Pancreas (tissue), 10 donors: ENCODE data around the gene ATG7. TPM values are rescaled to one million over a fixed set of nuclear protein-coding genes. Genes with fewer than 3 reads are reported as not detected.

Experiments
- ATAC-seq, 4 donors: fragments of 200-7000 bp; cut with Tn5 transposase; one replicate each; pipeline versions ENCODE4 v1.8.0 to v1.9.1; 2020; ENCODE audit warnings: mild to moderate bottlenecking in 4 of 4, moderate library complexity in 4 of 4
- DNase-seq, 6 donors: peaks; one replicate each; pipeline ENCODE4 v3.0.0-alpha.2; 2020
- FAIRE-seq: peaks from 2 replicates; lab custom pipeline; 2012; peaks lifted over from hg19 to GRCh38; lab: Jason Lieb, UNC
- H3K27ac ChIP-seq, 4 donors: fragments of 200-600 bp; sonication (generic); 1 replicate in 3 of 4; 2 replicates in 1 of 4; pipeline versions ENCODE4 v1.5.0 to v1.8.0; 2020
- H3K27me3 ChIP-seq, 4 donors: fragments of 200-600 bp; one replicate each; pipeline ENCODE4 v1.8.0; 2021
- H3K36me3 ChIP-seq, 3 donors: fragments of 200-600 bp; sonication (generic) in 1 of 3; one replicate each; pipeline versions ENCODE4 v1.5.0 to v1.8.0; 2020 to 2021
- H3K4me1 ChIP-seq, 3 donors: fragments of 200-600 bp; one replicate each; pipeline ENCODE4 v1.8.0; 2021
- H3K4me3 ChIP-seq, 4 donors: fragments of 200-600 bp; sonication (generic) in 2 of 4; one replicate each; pipeline versions ENCODE4 v1.5.0 to v1.8.0; 2020 to 2021
- H3K9me3 ChIP-seq, 4 donors: fragments of 200-600 bp; one replicate each; pipeline ENCODE4 v1.8.0; 2021
- CTCF ChIP-seq, 4 donors: fragments of 200-600 bp; sonication (generic) in 3 of 4; IDR thresholded peaks; one replicate each; pipeline versions ENCODE4 v1.5.0 to v1.8.0; 2021; ENCODE audit warnings: antibody characterized with exemption in 4 of 4
- WGBS, 2 donors: extraction: QIAGEN DNeasy Blood & Tissue Kit; methylation state at CpG; one replicate each; pipeline ENCODE4 v1.1.7; 2013; 5-methylcytosine and 5-hydroxymethylcytosine counted together
- intact Hi-C, 3 donors: fragments of 100-400 bp; cut with DNase I; formaldehyde crosslinking; loops; one replicate each; pipeline versions ENCODE4 v1.11.1 to v1.14.2; 2022
- polyA plus RNA-seq, 2 donors: library from polyadenylated mRNA; stranded (reverse); fragments of 200-250 nt; gene quantifications; one replicate each; pipeline ENCODE4 v1.2.3, GENCODE V29; 2013
- total RNA-seq, 6 donors: library from RNA; stranded (reverse); fragmentation: NEBNext Ultra II Directional in 4 of 6; extraction: Animal tissue kit (Norgen Biotek cat#: 25700) in 4 of 6; gene quantifications; one replicate each; pipeline versions ENCODE4 v1.2.1 to v1.2.4, GENCODE V29; 2021 to 2023
- donor health status: healthy with polysubstance abuse.
- donor health status: DM: no; HTN: no; CAD: no; lungs with moderate emphysema.
- donor health status: DM: no; HTN: no; CAD: no.
- donor health status: control.
- donor health status: control.
- donor health status: Bipolar disorder and iron deficiency.
- donor health status: DM: yes; HTN: yes; CAD: no.
- donor health status: DM: no; HTN: no; CAD: no.
- donor health status: DM: no; HTN: no; CAD: no.
- donor health status: DM: yes; HTN: yes; CAD: no.

ATG7 gene
- total and polyA plus RNA-seq, 8 donors: 5.1 to 28.0 (median 15.7) TPM

- intact Hi-C loops: no loop called here
- 95 to 99% methylated on average over 6 of the region's 6 CpGs for WGBS, 2 donors
- Histone ChIP-seq H3K27me3 (no peaks in the 10 kb centered on the region), H3K4me1 (no peaks in the 10 kb centered on the region), H3K27ac (no peak overlapping the region), H3K4me3 (no peak overlapping the region), H3K9me3 (no peaks in the 10 kb centered on the region), H3K36me3 (no peaks in the 10 kb centered on the region)
- ATAC-seq: no peak
- TF ChIP-seq CTCF (IDR thresholded peaks at IDR 0.05): no peak
- no peak for DNase-seq
- FAIRE-seq: no peak
Observed at GRCh38 chr3:11423868-11424267, 151.7 kb downstream of the ATG7 start.

GRCh38 chr3:11424277-11424676 lies 152.1 kb downstream of the ATG7 start:
- Histone ChIP-seq H3K4me3 (no peak overlapping the region), H3K9me3 (no peaks in the 10 kb centered on the region), H3K27me3 (no peaks in the 10 kb centered on the region), H3K27ac (no peak overlapping the region), H3K36me3 (no peaks in the 10 kb centered on the region), H3K4me1 (no peaks in the 10 kb centered on the region)
- peak; percentile 13 for FAIRE-seq
- intact Hi-C loops: no loop called here
- 96 to 99% methylated on average over 2 of the region's 2 CpGs for WGBS, 2 donors
- no peak for DNase-seq
- no peak for TF ChIP-seq CTCF (IDR thresholded peaks at IDR 0.05)
- ATAC-seq: no peak

GRCh38 chr3:11430207-11430606 lies 158.0 kb downstream of the ATG7 start:
- H3K4me1 ChIP-seq: peaks cover 0 to 12% (median 8%) of the 10 kb centered on the region in 3 donors
- intact Hi-C loops: no loop called here
- 78 to 80% methylated on average over 6 of the region's 6 CpGs for WGBS, 2 donors
- ATAC-seq (no peak), DNase-seq (no peak), FAIRE-seq (no peak)
- no peaks in the 10 kb centered on the region for H3K27me3 ChIP-seq
- H3K27ac ChIP-seq: no peak overlapping the region
- H3K9me3 ChIP-seq: no peaks in the 10 kb centered on the region
- no peak for TF ChIP-seq CTCF (IDR thresholded peaks at IDR 0.05)
- H3K36me3 ChIP-seq: no peaks in the 10 kb centered on the region
- H3K4me3 ChIP-seq: no peak overlapping the region

- Histone ChIP-seq H3K9me3 (no peaks in the 10 kb centered on the region), H3K36me3 (no peaks in the 10 kb centered on the region), H3K4me3 (no peak overlapping the region), H3K27me3 (no peaks in the 10 kb centered on the region), H3K27ac (no peak overlapping the region), H3K4me1 (peaks cover 0 to 12% (median 8%) of the 10 kb centered on the region in 3 donors)
- no peak for FAIRE-seq
- intact Hi-C loops: no loop called here
- WGBS, 2 donors: 88 to 97% methylated on average over 2 of the region's 2 CpGs
- no peak for TF ChIP-seq CTCF (IDR thresholded peaks at IDR 0.05)
- no peak for DNase-seq
- ATAC-seq: no peak
Observed at GRCh38 chr3:11430624-11431023, 158.4 kb downstream of the ATG7 start.

GRCh38 chr3:11431319-11431718 lies 159.1 kb downstream of the ATG7 start:
- no peaks in the 10 kb centered on the region for H3K36me3 ChIP-seq
- H3K4me3 ChIP-seq: no peak overlapping the region
- DNase-seq (no peak), ATAC-seq (no peak), FAIRE-seq (no peak)
- H3K9me3 ChIP-seq: no peaks in the 10 kb centered on the region
- H3K4me1 ChIP-seq: peaks cover 0 to 12% (median 8%) of the 10 kb centered on the region in 3 donors
- TF ChIP-seq CTCF (IDR thresholded peaks at IDR 0.05): no peak
- no peak overlapping the region for H3K27ac ChIP-seq
- intact Hi-C loops: no loop called here
- no peaks in the 10 kb centered on the region for H3K27me3 ChIP-seq
- 95 to 97% methylated on average over 3 of the region's 3 CpGs for WGBS, 2 donors
